Hematopoietic multipotent progenitor cell treated with erythropoietin and hydrocortisone succinate and interleukin-3 and kit ligand, for 8 days (in vitro differentiated cells): ENCODE measurements around the gene CALN1.

Experiments used
- DNase-seq: peaks from one replicate; pipeline ENCODE4 v3.0.0-alpha.2; 2015

The CALN1 gene

GRCh38 chr7:72321637-72322036 lies 90.5 kb downstream of the CALN1 start:
- no peak for DNase-seq

GRCh38 chr7:72321081-72321480 lies 91.1 kb downstream of the CALN1 start:
- no peak for DNase-seq

GRCh38 chr7:72317341-72317740 lies 94.8 kb downstream of the CALN1 start:
- no peak for DNase-seq

GRCh38 chr7:72316148-72316547 lies 96.0 kb downstream of the CALN1 start:
- no peak for DNase-seq

- no peak for DNase-seq
Measured at GRCh38 chr7:72313906-72314305, 98.2 kb downstream of the CALN1 start.

- no peak for DNase-seq
Measured at GRCh38 chr7:72310301-72310700, 101.8 kb downstream of the CALN1 start.

GRCh38 chr7:72309476-72309875 lies 102.7 kb downstream of the CALN1 start:
- DNase-seq: no peak

- DNase-seq: no peak
Measured at GRCh38 chr7:72308986-72309385, 103.2 kb downstream of the CALN1 start.

- DNase-seq: no peak
Measured at GRCh38 chr7:72307566-72307965, 104.6 kb downstream of the CALN1 start.

GRCh38 chr7:72298912-72299311 lies 113.2 kb downstream of the CALN1 start:
- DNase-seq: no peak

- DNase-seq: no peak
Measured at GRCh38 chr7:72298091-72298490, 114.0 kb downstream of the CALN1 start.

GRCh38 chr7:72297636-72298035 lies 114.5 kb downstream of the CALN1 start:
- no peak for DNase-seq

- no peak for DNase-seq
Measured at GRCh38 chr7:72292794-72293193, 119.3 kb downstream of the CALN1 start.

- no peak for DNase-seq
Measured at GRCh38 chr7:72292118-72292517, 120.0 kb downstream of the CALN1 start.

- DNase-seq: no peak
Measured at GRCh38 chr7:72286519-72286918, 125.6 kb downstream of the CALN1 start.

GRCh38 chr7:72283309-72283708 lies 128.8 kb downstream of the CALN1 start:
- no peak for DNase-seq

- DNase-seq: no peak
Measured at GRCh38 chr7:72281308-72281707, 130.8 kb downstream of the CALN1 start.

GRCh38 chr7:72279203-72279602 lies 132.9 kb downstream of the CALN1 start:
- no peak for DNase-seq

- DNase-seq: no peak
Measured at GRCh38 chr7:72278550-72278949, 133.6 kb downstream of the CALN1 start.

GRCh38 chr7:72275382-72276070 lies 136.6 kb downstream of the CALN1 start:
- no peak for DNase-seq

GRCh38 chr7:72272479-72272878 lies 139.7 kb downstream of the CALN1 start:
- no peak for DNase-seq

- DNase-seq: no peak
Measured at GRCh38 chr7:72268796-72269195, 143.3 kb downstream of the CALN1 start.

- DNase-seq: no peak
Measured at GRCh38 chr7:72268090-72268489, 144.0 kb downstream of the CALN1 start.

- no peak for DNase-seq
Measured at GRCh38 chr7:72267291-72267800, 144.8 kb downstream of the CALN1 start.

GRCh38 chr7:72266771-72267170 lies 145.4 kb downstream of the CALN1 start:
- DNase-seq: no peak
